ENCODE data around the gene ARHGAP33. TPM values are rescaled to one million over a fixed set of nuclear protein-coding genes. Genes with fewer than 3 reads are reported as not detected.

ARHGAP33 gene
- total RNA-seq, 4 donors from 2014 or later = 0.33 to 12.2 (median 4.5) TPM

DNA sequence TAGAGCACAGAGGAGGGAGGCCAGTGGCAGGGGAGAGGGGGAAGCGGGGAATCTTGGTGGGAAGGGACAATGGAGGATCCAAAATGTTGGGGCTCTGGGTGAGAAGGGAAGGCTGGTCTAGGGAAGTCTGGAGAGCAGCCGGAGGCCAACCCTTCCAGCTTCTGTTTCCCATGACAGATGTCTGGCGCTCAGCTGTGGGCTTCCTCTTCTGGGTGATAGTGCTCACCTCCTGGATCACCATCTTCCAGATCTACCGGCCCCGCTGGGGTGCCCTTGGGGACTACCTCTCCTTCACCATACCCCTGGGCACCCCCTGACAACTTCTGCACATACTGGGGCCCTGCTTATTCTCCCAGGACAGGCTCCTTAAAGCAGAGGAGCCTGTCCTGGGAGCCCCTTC is 28.8 kb upstream of the ARHGAP33 start:
- TF ChIP-seq, protein P1, sequence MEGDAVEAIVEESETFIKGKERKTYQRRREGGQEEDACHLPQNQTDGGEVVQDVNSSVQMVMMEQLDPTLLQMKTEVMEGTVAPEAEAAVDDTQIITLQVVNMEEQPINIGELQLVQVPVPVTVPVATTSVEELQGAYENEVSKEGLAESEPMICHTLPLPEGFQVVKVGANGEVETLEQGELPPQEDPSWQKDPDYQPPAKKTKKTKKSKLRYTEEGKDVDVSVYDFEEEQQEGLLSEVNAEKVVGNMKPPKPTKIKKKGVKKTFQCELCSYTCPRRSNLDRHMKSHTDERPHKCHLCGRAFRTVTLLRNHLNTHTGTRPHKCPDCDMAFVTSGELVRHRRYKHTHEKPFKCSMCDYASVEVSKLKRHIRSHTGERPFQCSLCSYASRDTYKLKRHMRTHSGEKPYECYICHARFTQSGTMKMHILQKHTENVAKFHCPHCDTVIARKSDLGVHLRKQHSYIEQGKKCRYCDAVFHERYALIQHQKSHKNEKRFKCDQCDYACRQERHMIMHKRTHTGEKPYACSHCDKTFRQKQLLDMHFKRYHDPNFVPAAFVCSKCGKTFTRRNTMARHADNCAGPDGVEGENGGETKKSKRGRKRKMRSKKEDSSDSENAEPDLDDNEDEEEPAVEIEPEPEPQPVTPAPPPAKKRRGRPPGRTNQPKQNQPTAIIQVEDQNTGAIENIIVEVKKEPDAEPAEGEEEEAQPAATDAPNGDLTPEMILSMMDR (IDR thresholded peaks at IDR 0.05; ENCODE audit: low read depth) = no peak

DNA sequence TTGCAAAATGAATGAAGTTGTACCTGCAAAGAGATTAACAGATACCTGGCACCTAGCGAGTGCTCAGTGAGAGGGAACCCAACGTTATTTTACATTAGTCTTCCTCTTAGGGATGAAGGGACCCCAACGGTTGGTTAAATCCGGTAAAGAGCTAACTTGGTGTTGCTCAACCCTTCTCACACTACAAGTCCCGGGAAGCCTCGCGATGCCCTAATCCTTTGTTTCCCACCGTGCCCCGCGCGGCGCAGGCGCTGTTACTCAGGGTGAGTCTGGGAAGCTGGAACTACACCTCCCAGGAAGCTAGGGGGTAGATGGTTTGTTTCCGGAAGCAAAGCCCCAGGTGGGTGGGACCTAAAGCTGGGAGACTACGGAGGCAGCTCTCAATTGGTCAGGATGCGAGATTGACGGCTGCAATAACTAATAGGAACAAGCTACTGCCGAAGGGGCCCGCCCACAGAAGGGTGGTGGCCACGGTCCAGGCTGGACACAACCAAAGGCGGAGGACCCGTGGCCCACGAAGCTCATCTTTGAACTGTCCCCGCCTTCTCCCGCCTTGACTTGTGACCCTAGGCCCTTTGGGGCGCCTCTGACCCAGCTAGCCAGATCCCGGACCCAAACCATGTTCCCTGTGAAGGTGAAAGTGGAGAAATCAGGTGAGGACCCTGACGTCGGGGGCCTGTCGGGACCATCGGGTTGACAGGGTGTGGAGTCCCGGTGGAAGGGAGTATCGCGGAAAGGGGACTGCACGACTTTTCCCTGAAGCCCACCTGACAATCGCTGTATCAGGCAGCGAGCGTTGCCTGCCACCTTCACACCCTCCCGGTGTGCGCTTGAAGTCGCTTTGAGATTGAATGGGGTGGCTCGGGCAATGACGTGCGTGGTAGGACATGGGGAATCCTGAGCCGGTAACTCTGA is 27.0 kb upstream of the ARHGAP33 start, which contains the start of gene LIN37:
Gene LIN37 (plus strand): TSS at position 471 of the 915 bp plus-strand sequence. CDS start 149 bp downstream, at position 620.
- TF ChIP-seq, protein P1 (IDR thresholded peaks at IDR 0.05; ENCODE audit: low read depth) = no peak

DNA sequence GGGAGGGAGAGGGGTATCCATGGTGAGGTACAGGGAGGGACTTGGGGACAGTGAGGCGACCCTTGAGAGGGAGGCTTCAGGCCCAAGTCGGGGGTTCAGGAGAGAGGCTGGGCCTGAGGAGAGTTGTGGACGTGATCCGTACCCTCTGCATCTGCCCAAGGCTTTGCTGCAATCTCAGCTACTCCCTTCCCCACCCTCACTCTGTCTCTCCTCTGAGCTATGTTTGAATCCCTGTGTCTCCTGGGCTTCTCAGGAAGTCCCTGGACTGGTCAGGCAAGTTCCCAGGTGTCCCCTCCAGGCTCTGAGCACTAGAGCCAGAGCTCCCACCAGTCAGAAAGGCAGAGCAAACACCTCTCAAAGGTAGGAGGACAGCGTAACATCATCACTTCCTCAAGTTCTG is 25.2 kb upstream of the ARHGAP33 start:
- TF ChIP-seq, protein P1 (IDR thresholded peaks at IDR 0.05; ENCODE audit: low read depth) = no peak

DNA sequence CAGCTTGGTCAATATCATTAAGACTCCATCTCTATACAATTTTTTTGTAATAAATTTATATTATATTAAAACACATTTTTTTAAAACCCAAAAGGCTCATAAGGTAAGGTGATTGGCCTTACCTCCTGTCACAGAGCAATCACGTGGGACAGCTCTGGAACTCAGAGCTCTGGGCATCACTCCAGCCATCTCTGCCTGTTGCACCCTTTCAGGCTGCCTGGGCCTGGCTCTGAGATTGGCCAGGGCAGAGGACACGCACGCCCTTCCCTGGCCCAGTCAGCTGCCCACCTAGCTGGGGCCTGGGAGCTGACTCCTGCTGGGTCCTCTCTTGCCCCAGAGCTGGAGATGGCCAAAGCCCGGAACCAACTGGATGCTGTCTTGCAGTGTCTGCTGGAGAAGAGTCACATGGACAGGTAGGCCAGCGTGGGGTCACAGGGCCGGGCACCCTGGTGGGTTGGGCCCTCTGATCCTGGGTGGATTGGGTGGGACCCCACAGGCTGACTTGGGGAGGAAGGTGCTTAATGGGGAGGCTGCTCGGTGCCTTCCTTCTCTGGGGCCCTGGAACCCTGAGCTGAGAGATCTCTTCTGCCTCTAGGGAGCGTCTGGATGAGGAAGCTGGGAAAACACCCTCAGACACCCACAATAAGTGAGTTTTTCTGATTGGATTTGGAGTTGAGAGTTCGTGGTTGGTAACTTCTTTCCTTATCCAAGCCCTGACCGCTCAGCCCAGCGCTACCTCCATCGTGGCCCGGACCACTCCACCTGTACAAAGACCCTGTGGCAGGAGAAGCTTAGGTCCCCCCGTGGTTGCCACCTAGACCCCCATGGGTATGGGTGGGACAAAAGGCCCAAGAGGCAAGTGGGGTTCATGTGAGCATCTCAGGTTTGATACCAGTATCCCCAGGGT is 23.3 kb upstream of the ARHGAP33 start:
- TF ChIP-seq, protein P1 (IDR thresholded peaks at IDR 0.05; ENCODE audit: low read depth) = no peak

DNA sequence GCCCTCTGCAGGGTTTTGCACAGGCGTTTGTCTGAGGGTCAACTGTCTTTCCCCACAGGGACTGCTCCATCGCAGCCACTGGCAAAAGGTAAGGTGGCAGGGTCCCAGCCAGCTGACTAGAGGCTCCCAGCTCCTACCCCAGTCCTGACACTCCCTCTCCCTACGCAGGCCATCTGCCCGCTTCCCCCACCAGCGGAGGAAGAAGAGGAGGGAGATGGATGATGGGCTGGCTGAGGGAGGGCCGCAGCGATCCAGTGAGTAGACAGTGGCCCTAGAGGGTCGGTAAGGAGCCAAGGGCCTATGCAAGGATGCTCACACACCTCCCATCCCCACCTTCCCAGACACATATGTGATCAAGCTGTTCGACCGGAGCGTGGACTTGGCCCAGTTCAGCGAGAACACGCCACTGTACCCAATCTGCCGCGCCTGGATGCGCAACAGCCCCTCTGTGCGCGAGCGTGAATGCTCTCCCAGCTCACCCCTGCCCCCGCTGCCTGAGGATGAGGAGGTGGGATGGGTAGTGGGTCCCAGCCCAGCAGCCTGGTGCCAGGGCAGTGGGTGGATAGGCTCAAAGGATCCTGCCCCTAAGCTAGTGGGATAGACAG is 22.5 kb upstream of the ARHGAP33 start:
- TF ChIP-seq, protein P1 (IDR thresholded peaks at IDR 0.05; ENCODE audit: low read depth) = no peak

DNA sequence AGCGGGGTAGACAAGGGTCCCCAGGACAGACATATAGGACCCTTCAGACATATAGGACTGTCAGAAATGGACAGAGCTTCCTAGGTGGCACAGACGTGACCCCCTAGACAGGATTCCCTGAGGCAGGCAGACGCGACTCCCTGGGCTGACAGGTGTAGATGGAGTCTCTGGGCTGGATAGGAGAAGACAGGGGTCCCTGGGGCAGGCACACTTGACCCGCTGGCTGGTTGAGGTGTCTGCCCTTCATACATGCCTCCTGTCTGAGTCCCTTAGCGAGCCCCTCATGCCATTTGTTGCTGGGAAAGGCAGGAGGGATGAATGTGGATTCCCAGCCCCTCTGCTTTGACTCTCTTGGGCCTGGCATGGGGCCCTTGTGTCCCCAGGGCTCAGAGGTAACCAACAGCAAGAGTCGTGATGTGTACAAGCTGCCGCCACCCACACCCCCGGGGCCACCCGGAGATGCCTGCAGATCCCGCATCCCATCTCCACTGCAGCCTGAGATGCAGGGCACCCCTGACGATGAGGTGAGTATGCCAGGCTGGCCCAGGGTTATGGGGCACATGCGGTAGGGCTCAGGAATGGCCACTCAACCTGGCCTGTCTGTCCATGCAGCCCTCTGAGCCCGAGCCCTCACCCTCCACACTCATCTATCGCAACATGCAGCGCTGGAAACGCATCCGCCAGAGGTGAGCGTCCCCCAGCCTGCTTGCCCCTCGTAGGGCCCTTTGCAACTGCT is 21.6 kb upstream of the ARHGAP33 start:
- TF ChIP-seq, protein P1 (IDR thresholded peaks at IDR 0.05; ENCODE audit: low read depth) = no peak

Measured in subcutaneous adipose tissue (tissue), 4 donors.